SK-MEL-5 (cell line): ENCODE results near the gene CFAP299. TPM values are rescaled to one million over a fixed set of nuclear protein-coding genes. Genes with fewer than 3 reads are reported as not detected.
"Not testable (repeated sequence)": the region's sequence is repeated elsewhere in the genome, so short reads cannot be mapped to it uniquely, and the experiment has no call there.

Experiments used
- DNase-seq: peaks from one replicate; pipeline ENCODE4 v3.0.0-alpha.2; 2016; ENCODE audit warnings: low read depth, low spot score
- in situ Hi-C: cut with HindIII; loops from 2 replicates; pipeline ENCODE4 v1.10.0; 2016; ENCODE audit warnings: low sequenced_read_pairs, high pct_unique_total_duplicates, low pct_unique_long_range_greater_than_20kb
- total RNA-seq: library from RNA; depleted of rRNA; stranded (reverse); fragments of >200 nt; shearing (Covaris generic); gene quantifications from 2 replicates; pipeline ENCODE4 v1.2.3, GENCODE V29; 2014

The CFAP299 gene
- total RNA-seq, 1 experiment from 2014 or later, result not detected

GRCh38 chr4:80608281-80608980 is 272.9 kb downstream of the CFAP299 start:
- in situ Hi-C loops, result no loop called here
- DNase-seq, result no peak

GRCh38 chr4:80610199-80610598 is 274.7 kb downstream of the CFAP299 start:
- in situ Hi-C loops, result no loop called here
- no peak for DNase-seq

GRCh38 chr4:80610845-80611677 is 275.5 kb downstream of the CFAP299 start:
- in situ Hi-C loops, result no loop called here
- DNase-seq, result peak; percentile 15

GRCh38 chr4:80611678-80611979 is 276.1 kb downstream of the CFAP299 start:
- no peak for DNase-seq
- in situ Hi-C loops, result no loop called here

GRCh38 chr4:80613470-80613869 is 277.9 kb downstream of the CFAP299 start:
- in situ Hi-C loops, result no loop called here
- DNase-seq, result no peak

- in situ Hi-C loops, result no loop called here
- DNase-seq, result no peak
These were observed 278.8 kb downstream of the CFAP299 start for GRCh38 chr4:80614319-80614718.

- in situ Hi-C loops, result no loop called here
- no peak for DNase-seq
These were observed 279.6 kb downstream of the CFAP299 start for GRCh38 chr4:80615099-80615498.

- in situ Hi-C loops, result no loop called here
- peak; percentile 7 for DNase-seq
These were observed 283.6 kb downstream of the CFAP299 start for GRCh38 chr4:80619070-80619674.

GRCh38 chr4:80631861-80632260 is 296.3 kb downstream of the CFAP299 start:
- in situ Hi-C loops, result no loop called here
- no peak for DNase-seq

- in situ Hi-C loops, result no loop called here
- no peak for DNase-seq
These were observed 301.7 kb downstream of the CFAP299 start for GRCh38 chr4:80637190-80637589.

- DNase-seq, result no peak
- in situ Hi-C loops, result no loop called here
These were observed 310.5 kb downstream of the CFAP299 start for GRCh38 chr4:80646061-80646460.

- no peak for DNase-seq
- in situ Hi-C loops, result no loop called here
These were observed 320.1 kb downstream of the CFAP299 start for GRCh38 chr4:80655662-80656061.

- DNase-seq, in situ Hi-C loops: not testable (repeated sequence)
These were observed 334.6 kb downstream of the CFAP299 start for GRCh38 chr4:80670118-80670517.

- in situ Hi-C loops, result no loop called here
- no peak for DNase-seq
These were observed 342.9 kb downstream of the CFAP299 start for GRCh38 chr4:80678413-80678812.

- in situ Hi-C loops, result no loop called here
- no peak for DNase-seq
These were observed 345.4 kb downstream of the CFAP299 start for GRCh38 chr4:80680934-80681333.

GRCh38 chr4:80685214-80685613 is 349.7 kb downstream of the CFAP299 start:
- in situ Hi-C loops, result no loop called here
- no peak for DNase-seq

- in situ Hi-C loops, DNase-seq: not testable (repeated sequence)
These were observed 352.2 kb downstream of the CFAP299 start for GRCh38 chr4:80687736-80688135.

- DNase-seq, result peak; percentile 3
- in situ Hi-C loops, result no loop called here
These were observed 358.6 kb downstream of the CFAP299 start for GRCh38 chr4:80694171-80694570.

GRCh38 chr4:80705311-80705710 is 369.8 kb downstream of the CFAP299 start:
- no peak for DNase-seq
- in situ Hi-C loops, result no loop called here
